ENCODE results near the gene SLC45A2.

DNA sequence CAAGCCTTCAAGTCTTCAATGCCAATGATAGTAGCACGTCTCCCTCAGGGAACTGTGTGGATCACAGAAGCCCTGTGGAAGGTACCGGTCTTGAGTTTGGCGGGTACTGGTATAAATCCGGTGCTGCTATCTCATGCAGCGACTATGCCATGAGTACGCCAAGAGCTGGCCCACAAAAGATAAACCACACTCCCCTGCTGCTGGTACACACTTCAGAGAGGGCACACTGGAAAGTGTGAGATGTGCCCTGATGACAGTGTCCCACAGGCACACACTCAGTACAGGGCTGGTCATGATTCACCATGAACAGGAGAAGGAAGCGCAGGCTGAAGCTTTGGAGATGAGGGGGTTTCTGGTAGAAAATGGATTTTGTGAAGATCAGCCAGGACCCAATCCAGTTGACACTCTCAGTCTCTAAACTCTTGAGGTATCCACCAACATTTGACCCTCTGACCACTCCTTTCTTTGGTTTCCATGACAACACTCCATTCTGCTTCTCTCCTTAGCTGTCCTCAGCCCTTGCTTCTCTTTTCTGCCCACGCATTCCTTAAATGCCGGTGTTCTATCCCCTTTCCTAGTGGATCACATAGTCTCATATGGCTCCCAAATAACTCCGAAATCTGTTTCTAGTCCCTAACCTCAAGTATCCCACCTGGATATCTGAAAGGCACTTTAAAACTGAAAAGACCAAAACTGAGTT is 18.3 kb upstream of the SLC45A2 start:
- no peak for TF ChIP-seq GABPA (IDR thresholded peaks at IDR 0.05; ENCODE audit: low read depth)
- TF ChIP-seq, protein P1, sequence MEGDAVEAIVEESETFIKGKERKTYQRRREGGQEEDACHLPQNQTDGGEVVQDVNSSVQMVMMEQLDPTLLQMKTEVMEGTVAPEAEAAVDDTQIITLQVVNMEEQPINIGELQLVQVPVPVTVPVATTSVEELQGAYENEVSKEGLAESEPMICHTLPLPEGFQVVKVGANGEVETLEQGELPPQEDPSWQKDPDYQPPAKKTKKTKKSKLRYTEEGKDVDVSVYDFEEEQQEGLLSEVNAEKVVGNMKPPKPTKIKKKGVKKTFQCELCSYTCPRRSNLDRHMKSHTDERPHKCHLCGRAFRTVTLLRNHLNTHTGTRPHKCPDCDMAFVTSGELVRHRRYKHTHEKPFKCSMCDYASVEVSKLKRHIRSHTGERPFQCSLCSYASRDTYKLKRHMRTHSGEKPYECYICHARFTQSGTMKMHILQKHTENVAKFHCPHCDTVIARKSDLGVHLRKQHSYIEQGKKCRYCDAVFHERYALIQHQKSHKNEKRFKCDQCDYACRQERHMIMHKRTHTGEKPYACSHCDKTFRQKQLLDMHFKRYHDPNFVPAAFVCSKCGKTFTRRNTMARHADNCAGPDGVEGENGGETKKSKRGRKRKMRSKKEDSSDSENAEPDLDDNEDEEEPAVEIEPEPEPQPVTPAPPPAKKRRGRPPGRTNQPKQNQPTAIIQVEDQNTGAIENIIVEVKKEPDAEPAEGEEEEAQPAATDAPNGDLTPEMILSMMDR (IDR thresholded peaks at IDR 0.05) = no peak
- TF ChIP-seq, protein P2, sequence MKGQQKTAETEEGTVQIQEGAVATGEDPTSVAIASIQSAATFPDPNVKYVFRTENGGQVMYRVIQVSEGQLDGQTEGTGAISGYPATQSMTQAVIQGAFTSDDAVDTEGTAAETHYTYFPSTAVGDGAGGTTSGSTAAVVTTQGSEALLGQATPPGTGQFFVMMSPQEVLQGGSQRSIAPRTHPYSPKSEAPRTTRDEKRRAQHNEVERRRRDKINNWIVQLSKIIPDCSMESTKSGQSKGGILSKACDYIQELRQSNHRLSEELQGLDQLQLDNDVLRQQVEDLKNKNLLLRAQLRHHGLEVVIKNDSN (IDR thresholded peaks at IDR 0.05; ENCODE audit: borderline replicate concordance, low read depth) = no peak
- no peak for TF ChIP-seq EZH2phosphoT487 (IDR thresholded peaks at IDR 0.05; ENCODE audit: borderline replicate concordance, low read depth)
- no peak for TF ChIP-seq MXI1 (IDR thresholded peaks at IDR 0.05; ENCODE audit: low read depth, low read length)
- no peak for TF ChIP-seq POLR2AphosphoS5 (IDR thresholded peaks at IDR 0.05; ENCODE audit: low read depth, low read length)
